Heart left ventricle (tissue), 13 donors: ENCODE measurements around the gene VEGFB.

Experiments used
- CTCF ChIP-seq, 12 donors: fragments of 200-600 bp; sonication (generic) in 4 of 12; IDR thresholded peaks; one replicate each; pipeline versions ENCODE4 v1.5.0 to v1.8.0; 2018 to 2022; ENCODE audit warnings: antibody characterized with exemption in 12 of 12, mild to moderate bottlenecking in 5 of 12
- POLR2A ChIP-seq, 2 donors: fragments of 450-650 bp; IDR thresholded peaks; one replicate each; pipeline ENCODE4 v1.6.1; 2017; ENCODE audit warnings: antibody characterized with exemption in 2 of 2, mild to moderate bottlenecking in 2 of 2, moderate library complexity in 2 of 2
- donor health status: ischemic (EF 13 %, LVEDD 7.1; RV severe dilation, severe dysfunction).
- donor health status: DM: no; HTN: yes; CAD: no.
- donor health status: DM: no; HTN: no; CAD: no.
- donor health status: ischemic (EF 25% LVEDD 6.9; RV normal size, moderate dysfunction).
- donor health status: ischemic (EF 25% LVEDD 5.7; RV mildly dilated, moderate dysfunction).
- donor health status: ischemic (EF 35%, LVEDD 5.7; RV mildly dilated, moderate dysfunction).
- donor health status: nonischemic (EF 11% LVEDD 7.7; RV severe dilation, severe dysfunction).
- donor health status: DM: yes; HTN: yes; CAD: no.
- donor health status: PGD.
- donor health status: ischemic (EF 29% LVEDD 5.4; RV normal size, mild dysfunction).
- donor health status: nonischemic (EF 23%, LVEDD 6.1; RV moderate dilation, normal function).

GRCh38 chr11:64252003-64252872 lies 17.9 kb downstream of the VEGFB start:
- TF ChIP-seq CTCF (IDR thresholded peaks at IDR 0.05) (peak in 4 of 12 donors; percentile 11 to 31 (median 17)), POLR2A (IDR thresholded peaks at IDR 0.05) (no peak)
